ENCODE results near the gene CYP2C8.

Gene CYP2C8

DNA sequence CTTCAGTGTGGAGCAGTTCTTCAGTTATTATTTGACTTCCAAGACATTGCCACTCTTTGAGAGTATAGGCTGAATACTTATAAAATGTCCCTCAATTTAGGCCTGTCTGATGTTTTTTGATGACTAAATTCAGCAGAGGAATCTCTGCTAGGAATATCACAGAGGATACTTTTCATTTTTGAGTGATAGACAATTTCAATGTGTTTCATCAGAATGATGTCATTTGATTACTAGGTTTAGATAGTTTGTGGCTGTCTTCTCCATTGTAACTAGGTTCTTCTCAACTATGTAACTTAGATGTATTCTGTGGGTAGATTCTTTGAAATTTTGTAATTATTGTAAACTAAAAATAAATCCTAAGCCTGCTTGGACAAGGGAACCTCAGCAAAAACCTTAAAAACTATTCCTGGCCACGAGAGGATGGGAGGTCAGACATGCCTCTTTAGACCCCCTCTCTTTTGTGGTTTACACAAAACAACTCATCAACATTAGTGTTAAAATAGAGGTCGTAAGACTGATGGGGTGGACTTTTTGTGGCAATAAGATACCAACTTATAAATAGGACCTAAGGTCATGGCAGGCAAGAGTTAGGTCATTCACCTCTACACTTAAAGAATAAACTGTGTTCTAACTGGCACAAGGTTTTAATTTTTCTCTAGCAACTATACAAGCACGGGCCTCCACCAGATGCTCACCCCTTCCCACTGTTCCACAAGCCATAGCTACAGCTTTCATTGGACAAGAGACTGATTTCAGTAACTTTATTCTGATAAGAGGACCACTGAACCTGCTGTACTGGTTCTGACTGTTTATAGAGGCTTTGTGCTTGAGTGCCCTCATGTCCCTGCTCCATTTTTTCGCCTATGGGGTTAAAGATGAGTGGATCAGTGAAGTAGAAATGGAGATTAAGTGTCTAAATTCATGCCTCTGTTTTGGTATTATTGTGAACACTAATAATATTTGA, 33.7 kb downstream of the CYP2C8 start:
- ChIA-PET CTCF (no interaction called here), POLR2A (no interaction called here)
- TF ChIP-seq, protein P1, sequence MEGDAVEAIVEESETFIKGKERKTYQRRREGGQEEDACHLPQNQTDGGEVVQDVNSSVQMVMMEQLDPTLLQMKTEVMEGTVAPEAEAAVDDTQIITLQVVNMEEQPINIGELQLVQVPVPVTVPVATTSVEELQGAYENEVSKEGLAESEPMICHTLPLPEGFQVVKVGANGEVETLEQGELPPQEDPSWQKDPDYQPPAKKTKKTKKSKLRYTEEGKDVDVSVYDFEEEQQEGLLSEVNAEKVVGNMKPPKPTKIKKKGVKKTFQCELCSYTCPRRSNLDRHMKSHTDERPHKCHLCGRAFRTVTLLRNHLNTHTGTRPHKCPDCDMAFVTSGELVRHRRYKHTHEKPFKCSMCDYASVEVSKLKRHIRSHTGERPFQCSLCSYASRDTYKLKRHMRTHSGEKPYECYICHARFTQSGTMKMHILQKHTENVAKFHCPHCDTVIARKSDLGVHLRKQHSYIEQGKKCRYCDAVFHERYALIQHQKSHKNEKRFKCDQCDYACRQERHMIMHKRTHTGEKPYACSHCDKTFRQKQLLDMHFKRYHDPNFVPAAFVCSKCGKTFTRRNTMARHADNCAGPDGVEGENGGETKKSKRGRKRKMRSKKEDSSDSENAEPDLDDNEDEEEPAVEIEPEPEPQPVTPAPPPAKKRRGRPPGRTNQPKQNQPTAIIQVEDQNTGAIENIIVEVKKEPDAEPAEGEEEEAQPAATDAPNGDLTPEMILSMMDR (IDR thresholded peaks at IDR 0.05; ENCODE audit: insufficient read depth, low read length, missing control alignments): no peak
- no peak for DNase-seq (ENCODE audit: low read depth, low spot score)
- H3K4me3 ChIP-seq (ENCODE audit: low read depth, low read length): no peak overlapping the region

DNA sequence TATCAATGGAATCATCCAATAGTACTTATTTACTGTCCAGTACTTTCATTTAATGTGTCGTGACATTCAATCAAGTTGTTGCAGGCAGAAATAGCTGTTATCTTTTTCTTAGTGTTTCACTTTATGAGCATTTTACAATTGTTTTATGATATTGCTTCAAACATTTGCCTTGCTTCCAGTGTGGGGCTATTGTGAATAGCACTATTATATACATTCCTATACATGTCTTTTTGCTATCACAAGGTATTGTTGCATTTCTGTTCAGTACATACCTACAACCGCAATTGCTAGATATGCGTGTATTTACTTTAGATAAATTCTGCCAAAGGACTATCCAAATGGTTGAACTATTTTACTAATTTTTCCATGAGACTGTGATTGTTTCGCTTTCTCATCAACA, 34.9 kb downstream of the CYP2C8 start:
- DNase-seq (ENCODE audit: low read depth, low spot score): no peak
- CTCF ChIA-PET: no interaction called here
- no peak overlapping the region for H3K4me3 ChIP-seq (ENCODE audit: low read depth, low read length)
- TF ChIP-seq, protein P1 (IDR thresholded peaks at IDR 0.05; ENCODE audit: insufficient read depth, low read length, missing control alignments): no peak
- POLR2A ChIA-PET: no interaction called here

DNA sequence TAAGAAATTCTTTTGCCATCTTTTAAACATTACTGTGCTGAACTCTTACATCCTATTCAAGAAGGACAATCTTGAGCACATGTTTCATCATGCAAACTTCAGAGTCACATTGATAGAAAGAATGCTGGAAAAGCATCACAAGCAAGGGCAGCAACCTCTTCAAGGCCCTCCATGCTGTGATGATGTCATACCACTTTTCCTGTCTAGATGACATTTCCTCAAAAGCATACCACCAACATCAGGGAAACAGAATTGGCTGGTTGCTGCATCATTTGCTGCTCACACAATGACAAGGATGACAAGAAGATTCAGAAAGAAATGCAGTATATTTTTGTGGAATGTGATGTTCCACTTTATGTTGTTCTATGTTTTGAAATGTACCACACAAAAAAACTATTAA, 37.6 kb downstream of the CYP2C8 start:
- POLR2A ChIA-PET: no interaction called here
- DNase-seq (ENCODE audit: low read depth, low spot score): no peak
- CTCF ChIA-PET: no interaction called here
- no peak overlapping the region for H3K4me3 ChIP-seq (ENCODE audit: low read depth, low read length)
- TF ChIP-seq, protein P1 (IDR thresholded peaks at IDR 0.05; ENCODE audit: insufficient read depth, low read length, missing control alignments): no peak

DNA sequence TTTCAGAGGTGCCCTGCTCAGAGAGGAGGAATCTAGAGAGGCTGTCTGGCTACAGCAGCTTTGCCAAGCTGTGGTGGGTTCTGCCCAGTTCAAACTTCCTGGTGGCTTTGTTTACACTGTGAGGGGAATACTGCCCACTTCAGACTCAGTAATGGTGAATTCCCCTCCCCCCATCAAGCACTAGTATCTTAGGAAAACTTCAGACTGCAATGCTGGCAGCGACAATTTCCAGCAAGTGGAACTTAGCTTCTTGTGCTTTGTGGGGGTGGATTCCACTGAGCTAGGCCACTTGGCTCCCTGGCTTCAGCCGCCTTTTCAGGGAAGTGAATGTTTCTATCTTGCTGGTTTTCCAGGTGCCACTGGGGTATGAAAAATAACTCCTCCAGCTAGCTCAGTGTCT, 42.8 kb downstream of the CYP2C8 start:
- CTCF ChIA-PET: no interaction called here
- TF ChIP-seq, protein P1 (IDR thresholded peaks at IDR 0.05; ENCODE audit: insufficient read depth, low read length, missing control alignments): no peak
- POLR2A ChIA-PET: no interaction called here
- no peak for DNase-seq (ENCODE audit: low read depth, low spot score)
- H3K4me3 ChIP-seq (ENCODE audit: low read depth, low read length): no peak overlapping the region

DNA sequence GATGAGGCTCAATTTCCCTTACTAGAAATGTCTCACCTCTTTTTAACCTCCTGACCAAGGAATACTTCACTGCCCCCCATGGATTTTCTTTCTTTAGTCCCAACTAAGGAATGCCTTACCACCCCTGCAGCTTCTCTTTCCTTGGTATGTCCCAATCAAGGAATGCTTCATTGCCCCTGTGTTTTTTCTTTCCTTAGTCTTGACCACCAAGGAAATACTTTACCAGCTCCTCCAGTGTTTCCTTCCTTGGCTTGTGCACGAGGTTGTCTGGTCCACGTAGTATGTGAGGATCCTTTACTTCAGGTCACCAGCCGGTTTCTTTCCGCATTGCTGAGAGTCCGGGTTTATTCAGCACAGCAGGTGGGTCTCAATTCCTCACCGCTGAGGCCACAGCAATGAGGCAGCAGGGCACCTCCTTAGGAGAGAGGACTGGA, 71.5 kb downstream of the CYP2C8 start:
- no peak for DNase-seq (ENCODE audit: low read depth, low spot score)
- TF ChIP-seq, protein P1 (IDR thresholded peaks at IDR 0.05; ENCODE audit: insufficient read depth, low read length, missing control alignments): no peak
- POLR2A ChIA-PET: no interaction called here
- CTCF ChIA-PET: no interaction called here
- H3K4me3 ChIP-seq (ENCODE audit: low read depth, low read length): no peak overlapping the region

DNA sequence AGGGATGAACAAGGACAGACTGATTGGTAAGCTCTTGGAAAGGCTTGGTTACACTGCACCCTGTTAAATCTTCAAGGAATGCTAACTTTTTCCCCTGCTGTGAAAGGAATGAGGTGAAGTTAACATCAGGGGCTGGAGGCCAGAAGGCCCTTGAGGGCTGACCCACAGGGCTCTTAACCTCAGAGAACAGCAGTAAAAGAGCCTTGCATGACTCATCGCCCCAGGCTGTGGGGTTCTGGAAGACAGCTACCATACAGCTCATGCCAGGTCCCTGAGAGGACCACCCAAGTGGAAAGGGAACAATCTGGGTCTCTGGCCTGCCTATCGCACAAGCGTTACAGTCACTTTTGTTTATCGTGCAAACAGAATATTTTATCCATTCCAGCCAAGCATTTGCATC, 76.5 kb downstream of the CYP2C8 start:
- H3K4me3 ChIP-seq (ENCODE audit: low read depth, low read length): no peak overlapping the region
- DNase-seq (ENCODE audit: low read depth, low spot score): no peak
- ChIA-PET CTCF (no interaction called here), POLR2A (no interaction called here)
- TF ChIP-seq, protein P1 (IDR thresholded peaks at IDR 0.05; ENCODE audit: insufficient read depth, low read length, missing control alignments): no peak
